ENCODE results near the gene OR52E4. TPM values are rescaled to one million over a fixed set of nuclear protein-coding genes. Genes with fewer than 3 reads are reported as not detected.

The OR52E4 gene
- total RNA-seq, 1 experiment from 2014 or later, result not detected

DNA sequence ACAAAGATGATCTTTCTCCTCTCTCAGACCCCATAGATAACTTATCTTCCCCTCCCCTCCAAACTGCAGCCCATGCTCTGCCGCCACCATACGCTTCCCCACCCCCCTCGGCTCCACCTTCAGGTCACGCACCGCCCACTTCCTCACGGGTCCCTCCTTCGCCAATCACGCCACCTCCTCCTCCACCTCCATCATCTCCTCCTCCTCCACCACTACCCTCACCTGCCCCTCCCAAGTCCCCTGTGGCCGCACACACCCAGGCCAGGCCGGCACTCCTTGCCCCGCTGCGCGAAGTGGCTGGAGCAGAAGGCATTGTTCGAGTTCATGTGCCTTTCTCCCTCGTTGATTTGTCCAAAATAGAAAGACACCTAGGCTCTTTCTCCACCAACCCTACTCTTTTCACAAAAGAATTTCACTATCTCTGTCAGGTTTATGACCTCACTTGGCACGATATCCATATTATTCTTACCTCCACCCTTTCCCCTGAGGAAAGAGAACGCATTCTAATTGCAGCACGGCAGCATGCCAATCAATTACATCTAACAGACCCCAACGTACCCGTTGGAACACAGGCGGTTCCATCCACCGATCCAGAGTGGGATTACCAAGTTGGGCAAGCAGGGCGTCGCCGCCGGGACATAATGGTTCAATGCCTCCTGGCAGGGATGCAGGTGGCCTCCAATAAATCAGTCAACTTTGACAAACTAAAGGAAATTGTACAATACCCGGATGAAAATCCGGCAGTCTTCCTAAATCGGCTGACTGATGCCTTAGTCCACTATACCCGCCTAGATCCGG, 49.3 kb downstream of the OR52E4 start:
- DNase-seq (ENCODE audit: low read depth), result no peak

DNA sequence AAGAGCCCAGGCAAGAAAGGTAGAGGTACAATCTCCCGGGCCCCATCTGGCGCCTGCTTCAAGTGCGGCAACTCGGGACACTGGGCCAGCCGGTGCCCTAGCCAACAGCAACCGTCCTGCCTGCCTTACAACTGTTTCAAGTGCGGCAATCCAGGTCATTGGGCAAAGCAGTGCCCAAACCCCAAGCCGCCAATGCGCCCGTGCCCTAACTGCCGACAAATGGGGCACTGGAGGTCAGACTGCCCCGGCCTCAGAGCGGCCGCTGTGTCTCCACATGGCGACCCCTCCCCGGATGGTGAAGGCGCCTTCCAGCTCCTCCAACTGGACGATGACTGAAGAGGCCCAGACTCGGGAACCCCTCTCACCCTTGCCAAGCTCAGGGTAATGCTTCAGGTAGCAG, 50.2 kb downstream of the OR52E4 start:
- no peak for DNase-seq (ENCODE audit: low read depth)

DNA sequence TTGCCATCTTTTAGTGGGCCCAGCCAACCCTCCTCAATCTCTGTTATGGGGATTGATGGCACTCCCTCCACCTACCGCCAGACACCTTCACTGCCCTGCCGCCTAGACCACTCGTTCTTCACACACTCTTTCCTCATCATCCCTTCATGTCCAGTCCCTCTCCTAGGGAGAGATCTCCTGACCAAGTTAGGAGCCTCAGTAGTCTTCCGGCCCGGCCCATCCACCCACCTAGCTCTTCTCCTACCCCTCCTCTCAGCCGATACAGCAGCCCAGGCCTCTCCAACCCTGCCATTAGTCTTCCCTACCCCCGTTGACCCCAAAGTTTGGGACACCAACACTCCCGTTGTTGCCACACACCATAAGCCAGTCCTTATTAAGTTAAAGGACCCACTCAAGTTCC, 50.6 kb downstream of the OR52E4 start:
- DNase-seq (ENCODE audit: low read depth), result no peak

DNA sequence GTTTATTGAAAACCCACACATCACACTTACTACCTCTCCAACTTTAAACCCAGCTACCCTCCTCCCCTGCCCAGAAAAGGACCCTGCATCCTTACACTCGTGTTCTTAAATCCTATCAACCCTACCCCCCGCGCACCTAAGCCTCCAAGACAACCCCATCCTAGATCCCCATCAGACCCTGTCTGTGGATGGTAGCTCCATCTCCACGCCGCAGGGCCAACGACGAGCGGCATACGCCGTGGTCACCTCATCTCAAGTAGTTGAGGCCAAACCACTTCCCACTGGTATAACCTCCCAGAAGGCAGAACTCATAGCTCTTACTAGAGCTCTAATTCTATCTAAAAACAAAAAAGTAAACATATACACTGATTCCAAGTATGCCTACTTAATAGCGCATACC, 52.2 kb downstream of the OR52E4 start:
- DNase-seq (ENCODE audit: low read depth), result no peak

DNA sequence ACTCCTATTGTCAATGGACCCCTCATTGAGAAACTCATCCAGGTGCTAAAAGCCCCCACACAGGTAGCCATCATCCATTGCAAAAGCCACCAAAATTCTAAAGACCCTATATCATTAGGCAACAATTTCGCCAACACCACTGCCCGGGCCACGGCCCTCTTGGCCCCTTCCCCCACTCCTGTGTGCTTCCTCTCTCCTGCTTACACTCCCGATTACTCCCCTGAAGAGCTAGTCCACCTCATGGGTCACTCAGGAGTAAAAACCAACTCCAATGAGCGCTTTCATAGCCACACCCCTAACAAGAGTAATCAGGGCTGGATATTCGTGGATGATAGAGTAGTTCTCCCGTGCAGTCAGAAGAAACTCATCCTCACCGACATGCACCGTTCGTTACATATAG, 52.7 kb downstream of the OR52E4 start:
- no peak for DNase-seq (ENCODE audit: low read depth)

Other genes starting within 250 kb of the OR52E4 start
- 71.1 and 92.8 TPM in 2 replicates for gene TRIM5, start 195.6 kb upstream of the OR52E4 start, total RNA-seq (2014; rRNA removed; shearing (Covaris generic))
- 101 and 128 TPM in 2 replicates for gene TRIM22, start 190.8 kb upstream of the OR52E4 start, total RNA-seq (2014; rRNA removed; shearing (Covaris generic))
- not detected in 2 replicates for gene OR56B1, start 144.2 kb upstream of the OR52E4 start, total RNA-seq (2014; rRNA removed; shearing (Covaris generic))
- gene OR52N4, start 126.4 kb upstream of the OR52E4 start, total RNA-seq (2014; rRNA removed; shearing (Covaris generic)), result not detected in 2 replicates
- gene OR52N5, start 97.3 kb upstream of the OR52E4 start, total RNA-seq (2014; rRNA removed; shearing (Covaris generic)), result not detected in 2 replicates
- not detected in 2 replicates for gene OR52N1, start 89.4 kb upstream of the OR52E4 start, total RNA-seq (2014; rRNA removed; shearing (Covaris generic))
- gene OR52N2, start 71.7 kb upstream of the OR52E4 start, total RNA-seq (2014; rRNA removed; shearing (Covaris generic)), result 0.12 TPM in 1 of 2 replicates, not detected in the other
- not detected in 2 replicates for gene OR52E6, start 38.7 kb upstream of the OR52E4 start, total RNA-seq (2014; rRNA removed; shearing (Covaris generic))
- not detected in 2 replicates for gene OR52E8, start 22.9 kb upstream of the OR52E4 start, total RNA-seq (2014; rRNA removed; shearing (Covaris generic))
- not detected in 2 replicates for gene OR52E5, start 12.6 kb downstream of the OR52E4 start, total RNA-seq (2014; rRNA removed; shearing (Covaris generic))
- not detected in 2 replicates for gene OR56A3, start 61.6 kb downstream of the OR52E4 start, total RNA-seq (2014; rRNA removed; shearing (Covaris generic))
- gene OR56A5, start 87.9 kb downstream of the OR52E4 start, total RNA-seq (2014; rRNA removed; shearing (Covaris generic)), result not detected in 2 replicates
- gene OR52L1, start 106.4 kb downstream of the OR52E4 start, total RNA-seq (2014; rRNA removed; shearing (Covaris generic)), result 0.37 TPM in 1 of 2 replicates, not detected in the other
- gene OR56A4, start 126.3 kb downstream of the OR52E4 start, total RNA-seq (2014; rRNA removed; shearing (Covaris generic)), result not detected in 2 replicates
- not detected in 2 replicates for gene OR56A1, start 150.1 kb downstream of the OR52E4 start, total RNA-seq (2014; rRNA removed; shearing (Covaris generic))
- not detected in 2 replicates for gene OR56B4, start 227.1 kb downstream of the OR52E4 start, total RNA-seq (2014; rRNA removed; shearing (Covaris generic))

Data from M059J (cell line).